H1 (cell line): Measurements from ENCODE around the gene PLA2R1. TPM values are rescaled to one million over a fixed set of nuclear protein-coding genes. Genes with fewer than 3 reads are reported as not detected.

Source experiments
- CBX8 ChIP-seq: fragments of 300-800, 300-1000 bp; sonication (generic); IDR thresholded peaks from 2 replicates; pipeline ENCODE4 v1.7.1; 2016; ENCODE audit warnings: low read depth, low read length, borderline replicate concordance
- CHD2 ChIP-seq: IDR thresholded peaks from 2 replicates; pipeline ENCODE4 v1.6.1; 2012; ENCODE audit warnings: low read length, improper control_type of control experiment
- CREB1 ChIP-seq: IDR thresholded peaks from 2 replicates; pipeline ENCODE4 v1.6.1; 2012; ENCODE audit warnings: inconsistent platforms
- CTBP2 ChIP-seq: IDR thresholded peaks from 2 replicates; pipeline ENCODE4 v1.7.0; 2011; ENCODE audit warnings: borderline replicate concordance, mild to moderate bottlenecking, moderate library complexity, mixed read lengths, low read length; ENCODE audit not compliant: insufficient read depth, insufficient read length
- JUN ChIP-seq: IDR thresholded peaks from 2 replicates; pipeline ENCODE4 v1.6.1; 2011; ENCODE audit warnings: low read depth, mild to moderate bottlenecking, improper control_type of control experiment, low read length
- KDM4A ChIP-seq: IDR thresholded peaks from one replicate; pipeline ENCODE4 v1.7.1; 2012; ENCODE audit warnings: low read depth, mild to moderate bottlenecking, moderate library complexity, low read length, inconsistent platforms; ENCODE audit not compliant: severe bottlenecking
- NRF1 ChIP-seq: IDR thresholded peaks from 2 replicates; pipeline ENCODE4 v1.6.1; 2011; ENCODE audit warnings: mild to moderate bottlenecking, low read depth, low read length, improper control_type of control experiment
- RNF2 ChIP-seq: fragments of 200-900, 300-1000 bp; sonication (generic); IDR thresholded peaks from 2 replicates; pipeline ENCODE4 v1.7.1; 2016; ENCODE audit warnings: borderline replicate concordance, low read depth, mild to moderate bottlenecking, antibody characterized with exemption, low read length; ENCODE audit not compliant: poor library complexity, severe bottlenecking; ENCODE audit errors: missing control alignments
- SAP30 ChIP-seq: fragments of 300-600 bp; sonication (generic); IDR thresholded peaks from 2 replicates; pipeline ENCODE4 v1.7.1; 2012; ENCODE audit warnings: low read length, moderate library complexity, mild to moderate bottlenecking, inconsistent platforms; ENCODE audit not compliant: insufficient read depth, insufficient replicate concordance
- SIN3A ChIP-seq, 2 experiments: IDR thresholded peaks in 1 of 2; conservative IDR thresholded peaks in 1 of 2; 2 replicates each; pipeline ENCODE4 v1.6.1; 2011 to 2012; ENCODE audit warnings: low read length in 2 of 2, improper control_type of control experiment in 1 of 2, low read depth in 1 of 2, mild to moderate bottlenecking in 1 of 2
- SP1 ChIP-seq: IDR thresholded peaks from 2 replicates; pipeline ENCODE4 v1.6.1; 2011; ENCODE audit warnings: low read depth, low read length
- SP2 ChIP-seq: IDR thresholded peaks from 2 replicates; pipeline ENCODE4 v1.6.1; 2012; ENCODE audit warnings: mild to moderate bottlenecking, low read length, inconsistent platforms
- YY1 ChIP-seq: IDR thresholded peaks from 2 replicates; pipeline ENCODE4 v1.6.1; 2011; ENCODE audit warnings: low read depth, mild to moderate bottlenecking, low read length
- polyA plus RNA-seq, 7 experiments: library from polyadenylated mRNA; depleted of rRNA in 3 of 7; stranded (reverse) in 5 of 7; unstranded in 2 of 7; fragments of >200 nt in 5 of 7; fragments of 200-250 nt in 2 of 7; gene quantifications; 1 replicate in 5 of 7; 2 replicates in 1 of 7; 4 replicates in 1 of 7; pipeline versions ENCODE4 v1.2.1 to v1.2.3, GENCODE V29; 2011 to 2013; ENCODE audit warnings: missing spikeins in 2 of 7, mixed read lengths in 2 of 7
- total RNA-seq: library from RNA; stranded (reverse); fragmentation: NEBNext Ultra II Directional; extraction: Animal tissue kit (Norgen Biotek cat#: 25700); gene quantifications from 2 replicates; pipeline ENCODE4 v1.2.1, GENCODE V29; 2021
- TF ChIP-seq, protein P1 (sequence below): IDR thresholded peaks from 2 replicates; pipeline ENCODE4 v1.6.1; 2012; ENCODE audit warnings: low read length, inconsistent platforms
- TF ChIP-seq, protein P2 (sequence below): IDR thresholded peaks from 2 replicates; pipeline ENCODE4 v1.6.1; 2011; ENCODE audit warnings: low read length, improper control_type of control experiment

Gene PLA2R1
- total and polyA plus RNA-seq, 2 of the 8 experiments (the other 6 are each of a cell fraction or from before 2014, with no cell fraction given): 0.65 to 1.5 TPM

DNA sequence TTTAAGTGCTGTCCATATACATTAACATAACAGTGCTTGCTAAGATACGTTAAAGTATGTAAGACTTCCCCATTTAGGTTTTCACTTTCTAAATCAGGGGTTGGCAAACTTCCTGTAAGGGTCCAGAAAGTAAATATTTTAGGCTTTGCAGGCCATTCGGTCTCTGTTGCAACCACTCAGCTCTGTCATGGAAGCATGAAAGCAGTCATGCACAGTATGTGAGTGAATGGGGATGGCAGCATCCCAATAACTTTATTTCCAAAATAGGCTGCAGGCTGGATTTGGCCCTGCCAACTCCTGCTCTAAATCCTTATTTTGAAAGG is 128.7 kb downstream of the PLA2R1 start (continued):
- TF ChIP-seq KDM4A (no peak), SIN3A (conservative IDR thresholded peaks at IDR 0.05 in 1 of 2, IDR thresholded peaks at IDR 0.05 in 1 of 2; ENCODE audit: low read depth in 1 of 2, low read length in 2 of 2) (no peak), CBX8 (no peak), CTBP2 (no peak), SP1 (no peak), RNF2 (no peak), SAP30 (no peak), NRF1 (no peak), CREB1 (no peak), CHD2 (no peak), YY1 (no peak), SP2 (no peak), JUN (no peak)
- TF ChIP-seq, protein P1, sequence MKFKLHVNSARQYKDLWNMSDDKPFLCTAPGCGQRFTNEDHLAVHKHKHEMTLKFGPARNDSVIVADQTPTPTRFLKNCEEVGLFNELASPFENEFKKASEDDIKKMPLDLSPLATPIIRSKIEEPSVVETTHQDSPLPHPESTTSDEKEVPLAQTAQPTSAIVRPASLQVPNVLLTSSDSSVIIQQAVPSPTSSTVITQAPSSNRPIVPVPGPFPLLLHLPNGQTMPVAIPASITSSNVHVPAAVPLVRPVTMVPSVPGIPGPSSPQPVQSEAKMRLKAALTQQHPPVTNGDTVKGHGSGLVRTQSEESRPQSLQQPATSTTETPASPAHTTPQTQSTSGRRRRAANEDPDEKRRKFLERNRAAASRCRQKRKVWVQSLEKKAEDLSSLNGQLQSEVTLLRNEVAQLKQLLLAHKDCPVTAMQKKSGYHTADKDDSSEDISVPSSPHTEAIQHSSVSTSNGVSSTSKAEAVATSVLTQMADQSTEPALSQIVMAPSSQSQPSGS: no peak
- TF ChIP-seq, protein P2, sequence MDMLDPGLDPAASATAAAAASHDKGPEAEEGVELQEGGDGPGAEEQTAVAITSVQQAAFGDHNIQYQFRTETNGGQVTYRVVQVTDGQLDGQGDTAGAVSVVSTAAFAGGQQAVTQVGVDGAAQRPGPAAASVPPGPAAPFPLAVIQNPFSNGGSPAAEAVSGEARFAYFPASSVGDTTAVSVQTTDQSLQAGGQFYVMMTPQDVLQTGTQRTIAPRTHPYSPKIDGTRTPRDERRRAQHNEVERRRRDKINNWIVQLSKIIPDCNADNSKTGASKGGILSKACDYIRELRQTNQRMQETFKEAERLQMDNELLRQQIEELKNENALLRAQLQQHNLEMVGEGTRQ: no peak
